Chondrocyte (in vitro differentiated cells): ENCODE results near the gene DMRTC2. TPM values are rescaled to one million over a fixed set of nuclear protein-coding genes. Genes with fewer than 3 reads are reported as not detected.

Experiments
- DNase-seq: peaks from one replicate; pipeline ENCODE4 v3.0.0; 2021; ENCODE audit warnings: mixed read lengths, low spot score
- H3K27ac Mint-ChIP-seq: one replicate; pipeline ENCODE4 v1.8.0; 2021; ENCODE audit warnings: mild to moderate bottlenecking, moderate library complexity, mixed read lengths; ENCODE audit not compliant: unreplicated experiment
- H3K27me3 Mint-ChIP-seq: 2 replicates; pipeline ENCODE4 v1.8.0; 2021; ENCODE audit warnings: low read depth, mixed read lengths
- H3K36me3 Mint-ChIP-seq: 2 replicates; pipeline ENCODE4 v1.8.0; 2021; ENCODE audit warnings: low read depth, mixed read lengths
- H3K4me1 Mint-ChIP-seq: 2 replicates; pipeline ENCODE4 v1.8.0; 2021; ENCODE audit warnings: low read depth, mild to moderate bottlenecking, mixed read lengths
- H3K4me3 Mint-ChIP-seq: one replicate; pipeline ENCODE4 v1.8.0; 2021; ENCODE audit warnings: mild to moderate bottlenecking, moderate library complexity, mixed read lengths; ENCODE audit not compliant: unreplicated experiment
- H3K9me3 Mint-ChIP-seq: 2 replicates; pipeline ENCODE4 v1.8.0; 2021; ENCODE audit warnings: low read depth, mixed read lengths
- CTCF ChIP-seq: fragments of 200-600 bp; sonication (generic); IDR thresholded peaks from 2 replicates; pipeline ENCODE4 v1.5.0; 2021; ENCODE audit warnings: antibody characterized with exemption, mild to moderate bottlenecking, moderate library complexity
- total RNA-seq: library from RNA; stranded (reverse); gene quantifications from 3 replicates; pipeline ENCODE4 v1.2.1, GENCODE V29; 2021

Gene DMRTC2
- total RNA-seq, 1 donor from 2014 or later = not detected

GRCh38 chr19:41844601-41845000 is 241 bp upstream of the DMRTC2 start, which contains the start of gene LYPD4:
Gene LYPD4 (minus strand): TSS chr19:41844683. CDS start chr19:41839285, 5,398 bp downstream.
- TF ChIP-seq CTCF = no peak
- DNase-seq = peak; percentile 77
- Mint-ChIP-seq H3K9me3 (peaks cover 3% of the 10 kb centered on the region), H3K4me3 (no peak within 1 kb of the TSS), H3K27me3 (peaks cover 32% of the 10 kb centered on the region), H3K27ac (no peak within 1 kb of the TSS), H3K36me3 (no peaks in the 10 kb centered on the region), H3K4me1 (no peaks in the 10 kb centered on the region)

- Mint-ChIP-seq H3K9me3 (peaks cover 3% of the 10 kb centered on the region), H3K4me1 (no peaks in the 10 kb centered on the region), H3K4me3 (no peak overlapping the region), H3K36me3 (no peaks in the 10 kb centered on the region), H3K27me3 (peaks cover 29% of the 10 kb centered on the region), H3K27ac (no peak overlapping the region)
- no peak for DNase-seq
- TF ChIP-seq CTCF = no peak
These were observed 279 bp downstream of the DMRTC2 start for GRCh38 chr19:41845051-41845590.

GRCh38 chr19:41847351-41848105 is 2.7 kb downstream of the DMRTC2 start:
- TF ChIP-seq CTCF = no peak
- Mint-ChIP-seq H3K4me1 (no peaks in the 10 kb centered on the region), H3K27me3 (peaks cover 39% of the 10 kb centered on the region), H3K27ac (no peak overlapping the region), H3K9me3 (peaks cover 3% of the 10 kb centered on the region), H3K36me3 (no peaks in the 10 kb centered on the region), H3K4me3 (no peak overlapping the region)
- peak; percentile 67 for DNase-seq

GRCh38 chr19:41848666-41849065 is 3.8 kb downstream of the DMRTC2 start:
- Mint-ChIP-seq H3K9me3 (peaks cover 3% of the 10 kb centered on the region), H3K4me1 (no peaks in the 10 kb centered on the region), H3K4me3 (no peak overlapping the region), H3K27me3 (peaks cover 45% of the 10 kb centered on the region), H3K27ac (no peak overlapping the region), H3K36me3 (no peaks in the 10 kb centered on the region)
- TF ChIP-seq CTCF = no peak
- peak; percentile 67 for DNase-seq

GRCh38 chr19:41849067-41849466 is 4.2 kb downstream of the DMRTC2 start:
- peaks cover 44% of the 10 kb centered on the region for H3K27me3 Mint-ChIP-seq
- peak; percentile 37 for DNase-seq
- H3K4me3 Mint-ChIP-seq = no peak overlapping the region
- H3K27ac Mint-ChIP-seq = no peak overlapping the region
- H3K36me3 Mint-ChIP-seq = no peaks in the 10 kb centered on the region
- H3K9me3 Mint-ChIP-seq = peaks cover 3% of the 10 kb centered on the region
- H3K4me1 Mint-ChIP-seq = no peaks in the 10 kb centered on the region
- TF ChIP-seq CTCF = no peak
